G401.6 (cell line): ENCODE results near the gene CELA2B.
"Not testable (repeated sequence)": the region's sequence is repeated elsewhere in the genome, so short reads cannot be mapped to it uniquely, and the experiment has no call there.

Experiments
- FAIRE-seq: peaks from 2 replicates; lab custom pipeline; 2012; peaks lifted over from hg19 to GRCh38; lab: Jason Lieb, UNC

The CELA2B gene

GRCh38 chr1:15475752-15476314 is at the start of gene CELA2B:
Gene CELA2B (plus strand): TSS chr1:15476104. CDS start chr1:15476126, 22 bp downstream.
- no peak for FAIRE-seq

- FAIRE-seq = no peak
These were observed 49.2 kb upstream of the CELA2B start for GRCh38 chr1:15426492-15427279.

GRCh38 chr1:15427280-15427666 is 48.6 kb upstream of the CELA2B start:
- no peak for FAIRE-seq

GRCh38 chr1:15428252-15428651 is 47.7 kb upstream of the CELA2B start:
- FAIRE-seq = not testable (repeated sequence)

GRCh38 chr1:15428815-15429435 is 47.0 kb upstream of the CELA2B start:
- FAIRE-seq = no peak

GRCh38 chr1:15429701-15430149 is 46.2 kb upstream of the CELA2B start:
- FAIRE-seq = no peak

- FAIRE-seq = no peak
These were observed 44.9 kb upstream of the CELA2B start for GRCh38 chr1:15430787-15431570.

- no peak for FAIRE-seq
These were observed 44.3 kb upstream of the CELA2B start for GRCh38 chr1:15431571-15431948.

- FAIRE-seq = no peak
These were observed 43.6 kb upstream of the CELA2B start for GRCh38 chr1:15432324-15432723.

GRCh38 chr1:15433471-15433870 is 42.4 kb upstream of the CELA2B start:
- FAIRE-seq = no peak

GRCh38 chr1:15434739-15435138 is 41.2 kb upstream of the CELA2B start:
- not testable (repeated sequence) for FAIRE-seq

GRCh38 chr1:15435239-15436077 is 40.4 kb upstream of the CELA2B start:
- FAIRE-seq = no peak

- FAIRE-seq = no peak
These were observed 38.9 kb upstream of the CELA2B start for GRCh38 chr1:15436881-15437442.

- FAIRE-seq = no peak
These were observed 36.6 kb upstream of the CELA2B start for GRCh38 chr1:15439325-15439724.

GRCh38 chr1:15440357-15440756 is 35.5 kb upstream of the CELA2B start:
- no peak for FAIRE-seq

- no peak for FAIRE-seq
These were observed 34.7 kb upstream of the CELA2B start for GRCh38 chr1:15441247-15441646.

- no peak for FAIRE-seq
These were observed 33.8 kb upstream of the CELA2B start for GRCh38 chr1:15442119-15442518.

GRCh38 chr1:15442759-15443158 is 33.1 kb upstream of the CELA2B start:
- no peak for FAIRE-seq

GRCh38 chr1:15443281-15443680 is 32.6 kb upstream of the CELA2B start:
- FAIRE-seq = no peak

GRCh38 chr1:15444468-15445389 is 31.2 kb upstream of the CELA2B start:
- FAIRE-seq = no peak
